Vagina (tissue), 2 donors: ENCODE measurements around the gene CELA1.

Experiments used
- CTCF ChIP-seq, 3 experiments: fragments of 450-650 bp in 2 of 3; fragments of 200-600 bp in 1 of 3; sonication (generic) in 1 of 3; IDR thresholded peaks; one replicate each; pipeline ENCODE4 v1.5.1; 2017 to 2019; ENCODE audit warnings: antibody characterized with exemption in 3 of 3, mild to moderate bottlenecking in 2 of 3, moderate library complexity in 2 of 3
- POLR2A ChIP-seq, 2 donors: fragments of 450-650 bp; IDR thresholded peaks; one replicate each; pipeline ENCODE4 v1.6.1; 2017; ENCODE audit warnings: antibody characterized with exemption in 2 of 2, mild to moderate bottlenecking in 2 of 2, moderate library complexity in 2 of 2

- TF ChIP-seq CTCF (IDR thresholded peaks at IDR 0.05) (no peak), POLR2A (IDR thresholded peaks at IDR 0.05) (no peak)
These were observed 2.5 kb upstream of the CELA1 start for GRCh38 chr12:51349026-51349425.
